Renal cortex interstitium (tissue), 11 donors: Measurements from ENCODE around the gene ZNF776. TPM values are rescaled to one million over a fixed set of nuclear protein-coding genes. Genes with fewer than 3 reads are reported as not detected.
"Not testable (repeated sequence)": the region's sequence is repeated elsewhere in the genome, so short reads cannot be mapped to it uniquely, and the experiment has no call there.

ENCODE experiments used
- DNase-seq, 11 donors: peaks; one replicate each; pipeline ENCODE4 v3.0.0-alpha.2; 2013; ENCODE audit warnings: low read depth in 9 of 11, low spot score in 4 of 11; ENCODE audit errors: extremely low read depth in 1 of 11
- polyA plus RNA-seq, 3 donors: library from polyadenylated mRNA; unstranded; fragments of 120-200 nt; gene quantifications; one replicate each; pipeline ENCODE4 v1.2.1, GENCODE V29; 2013; ENCODE audit not compliant: insufficient read length in 3 of 3

Gene ZNF776
- polyA plus RNA-seq, 3 donors: 34.6 to 45.6 (median 37.8) TPM

DNA sequence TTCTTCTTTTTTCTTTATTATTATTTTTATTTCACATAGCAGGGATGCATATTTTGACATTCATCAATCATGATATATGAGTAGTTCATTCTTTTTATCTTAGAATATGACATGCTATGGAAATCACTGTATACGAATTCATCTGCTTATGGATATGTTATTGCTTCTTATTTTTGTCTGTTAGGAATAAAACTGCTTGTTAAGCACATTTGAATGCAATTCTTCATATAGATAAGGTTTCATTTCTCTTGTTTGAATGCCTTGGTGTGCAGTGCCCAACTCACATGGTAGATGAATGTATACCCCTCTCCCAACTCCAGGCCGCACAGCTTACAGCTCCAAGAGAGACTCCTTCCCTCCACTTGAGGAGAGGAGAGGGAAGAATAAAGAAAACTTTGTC is 11.3 kb downstream of the ZNF776 start:
- DNase-seq: no peak

DNA sequence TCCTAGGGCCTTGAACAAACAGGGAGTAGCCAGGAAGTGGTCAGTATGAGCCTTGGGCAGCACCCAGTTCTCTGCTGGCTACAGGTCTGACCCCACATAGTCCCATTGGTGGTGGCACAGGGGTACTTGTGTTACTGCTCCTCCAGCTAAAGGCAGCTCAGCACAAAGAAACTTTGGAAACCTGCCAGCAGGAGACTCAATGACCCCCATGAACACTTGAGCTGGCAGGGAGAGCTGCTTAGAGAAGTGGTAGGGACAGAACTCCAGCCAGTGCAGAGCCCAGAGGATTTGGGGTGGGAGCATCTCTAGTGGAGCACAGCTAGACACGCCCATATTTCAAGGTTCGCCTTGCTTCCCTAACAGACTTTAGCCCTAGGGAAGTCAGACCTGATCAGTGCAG is 12.5 kb downstream of the ZNF776 start:
- DNase-seq: no peak

DNA sequence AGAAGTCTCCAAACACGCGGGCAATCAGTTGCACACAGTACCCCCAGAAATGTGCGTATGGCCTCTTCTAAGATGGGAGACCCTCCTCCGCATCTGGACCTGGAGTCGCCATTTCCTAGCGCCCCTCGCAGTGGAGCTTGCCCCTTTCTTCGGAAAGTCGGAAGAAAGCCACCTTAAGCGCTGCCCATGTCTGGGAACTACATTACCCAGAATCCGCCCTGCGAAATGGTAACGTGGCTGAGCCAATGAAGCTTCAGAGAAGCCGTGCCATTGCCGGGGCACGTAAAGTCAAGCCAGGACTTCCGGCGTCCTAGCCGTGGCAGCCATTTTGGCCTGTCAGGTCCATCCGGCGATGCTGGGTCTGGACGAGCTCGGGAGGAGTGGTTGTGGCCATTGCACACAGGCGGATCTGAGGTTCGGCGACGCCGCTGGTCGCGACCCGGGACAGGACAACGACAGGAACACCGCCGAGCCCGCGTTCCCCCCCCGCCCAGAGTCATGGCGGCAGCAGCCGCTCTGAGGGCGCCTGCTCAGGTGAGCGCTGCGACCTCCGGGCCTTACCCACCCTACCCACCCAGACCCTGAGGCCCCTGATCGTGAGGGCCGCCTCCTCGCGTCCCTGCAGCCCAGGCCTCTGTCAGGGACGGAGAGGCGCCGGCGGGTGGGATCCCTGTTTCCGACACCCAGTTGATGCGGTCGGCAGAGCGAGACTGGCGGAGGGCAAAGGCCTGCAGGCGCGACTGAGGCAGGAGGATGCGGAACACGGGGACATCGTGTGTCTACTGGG is 22.9 kb downstream of the ZNF776 start, which contains the start of gene ZNF586:
TSS of gene ZNF586 (plus strand) at position 332 of the 787 bp plus-strand sequence. CDS start at position 499, 167 bp downstream.
- DNase-seq: peak; percentile 70 to 93 (median 86)

DNA sequence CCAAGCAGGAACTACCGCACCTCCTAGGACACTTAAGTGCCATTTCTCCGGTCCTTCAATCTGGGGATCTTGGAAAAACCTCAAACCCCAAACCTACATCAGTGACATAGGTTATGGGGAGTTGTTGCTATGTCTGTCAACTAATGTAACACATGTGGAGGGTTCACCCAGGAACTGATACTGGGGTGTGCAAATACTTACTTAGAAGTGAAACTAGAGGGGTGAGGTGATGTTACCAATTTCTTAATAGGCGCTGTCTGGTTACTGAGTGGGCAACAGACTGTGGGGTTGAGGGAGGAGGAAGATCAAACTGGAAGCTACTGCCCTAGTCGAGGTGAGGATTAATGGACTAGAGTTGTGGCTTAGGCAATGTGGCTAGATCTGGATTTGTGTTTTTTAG is 24.8 kb downstream of the ZNF776 start:
- no peak for DNase-seq

DNA sequence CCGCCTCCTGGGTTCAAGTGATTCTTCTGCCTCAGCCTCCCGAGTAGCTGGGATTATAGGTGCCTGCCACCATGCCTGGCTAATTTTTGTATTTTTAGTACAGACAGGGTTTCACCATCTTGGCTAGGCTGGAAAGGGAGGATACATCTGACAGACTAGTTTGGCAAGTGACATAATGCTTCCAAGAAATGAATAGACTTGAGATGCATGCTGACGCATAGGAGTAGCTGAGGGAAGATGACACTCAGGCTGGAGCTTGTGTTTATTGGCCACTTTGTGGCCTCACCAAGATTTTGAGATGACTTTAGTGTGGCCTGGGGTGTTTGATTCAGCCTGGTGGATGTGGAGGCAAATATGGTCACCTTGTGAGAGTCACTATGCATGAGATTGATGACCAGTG is 26.9 kb downstream of the ZNF776 start:
- no peak for DNase-seq

DNA sequence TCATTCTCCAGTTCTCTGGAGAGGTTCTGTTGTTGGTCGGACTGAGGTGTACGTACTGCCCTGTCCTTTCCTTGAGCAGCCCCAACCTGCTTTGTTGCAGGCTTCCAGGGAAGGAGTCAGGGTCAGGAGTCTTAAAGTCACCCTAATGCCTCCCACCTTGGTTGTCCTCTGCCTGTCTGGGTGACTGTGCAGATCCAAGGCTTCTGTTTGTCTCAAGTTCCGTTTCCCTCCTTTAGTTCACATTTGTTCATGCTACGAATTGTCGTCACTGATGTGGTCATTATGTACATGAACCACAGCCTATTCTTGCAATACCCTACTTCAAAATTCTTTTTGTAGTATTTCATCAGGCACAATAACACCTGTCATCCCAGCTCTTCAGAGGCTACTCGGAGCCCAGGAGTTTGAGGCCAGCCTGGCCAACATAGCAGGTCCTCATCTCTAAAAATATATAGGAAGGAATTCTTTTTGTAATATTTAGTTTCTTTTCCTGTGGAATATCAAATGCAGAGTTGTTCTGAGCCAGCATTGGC is 30.2 kb downstream of the ZNF776 start:
- DNase-seq: no peak

DNA sequence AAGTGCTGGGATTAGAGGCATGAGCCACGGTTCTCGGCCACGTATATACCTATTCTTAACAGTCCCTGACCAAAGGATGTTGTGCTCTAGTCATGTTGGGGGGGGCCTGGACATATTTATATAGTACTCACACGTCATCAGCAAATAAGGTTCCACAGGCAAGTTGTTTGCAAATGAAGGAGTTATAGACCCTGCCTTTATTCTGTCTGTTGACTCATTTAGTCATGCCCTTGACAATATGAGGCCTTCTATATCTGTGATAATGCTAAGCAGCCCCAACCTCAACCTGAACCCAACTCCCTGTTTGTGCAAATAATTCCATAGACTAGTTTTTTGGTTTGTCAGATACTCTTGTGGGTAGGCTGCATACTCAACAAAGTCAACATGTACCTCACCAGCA is 31.7 kb downstream of the ZNF776 start:
- DNase-seq: no peak

DNA sequence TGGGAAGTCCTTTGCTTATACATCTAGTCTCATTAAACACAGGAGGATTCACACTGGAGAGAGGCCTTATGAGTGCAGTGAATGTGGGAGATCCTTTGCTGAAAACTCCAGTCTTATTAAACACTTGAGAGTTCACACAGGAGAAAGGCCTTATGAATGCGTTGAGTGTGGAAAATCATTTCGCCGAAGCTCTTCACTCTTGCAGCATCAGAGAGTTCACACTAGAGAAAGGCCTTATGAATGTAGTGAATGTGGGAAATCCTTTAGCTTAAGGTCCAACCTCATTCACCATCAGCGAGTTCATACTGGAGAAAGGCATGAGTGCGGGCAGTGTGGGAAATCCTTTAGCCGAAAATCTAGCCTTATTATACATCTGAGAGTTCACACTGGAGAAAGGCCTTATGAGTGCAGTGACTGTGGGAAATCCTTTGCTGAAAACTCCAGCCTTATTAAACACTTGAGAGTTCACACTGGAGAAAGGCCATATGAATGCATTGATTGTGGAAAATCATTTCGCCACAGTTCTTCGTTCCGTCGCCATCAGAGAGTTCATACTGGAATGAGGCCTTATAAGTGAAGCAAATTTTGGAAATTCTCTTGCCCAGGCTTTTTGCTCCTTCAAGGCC is 32.7 kb downstream of the ZNF776 start:
- no peak for DNase-seq

DNA sequence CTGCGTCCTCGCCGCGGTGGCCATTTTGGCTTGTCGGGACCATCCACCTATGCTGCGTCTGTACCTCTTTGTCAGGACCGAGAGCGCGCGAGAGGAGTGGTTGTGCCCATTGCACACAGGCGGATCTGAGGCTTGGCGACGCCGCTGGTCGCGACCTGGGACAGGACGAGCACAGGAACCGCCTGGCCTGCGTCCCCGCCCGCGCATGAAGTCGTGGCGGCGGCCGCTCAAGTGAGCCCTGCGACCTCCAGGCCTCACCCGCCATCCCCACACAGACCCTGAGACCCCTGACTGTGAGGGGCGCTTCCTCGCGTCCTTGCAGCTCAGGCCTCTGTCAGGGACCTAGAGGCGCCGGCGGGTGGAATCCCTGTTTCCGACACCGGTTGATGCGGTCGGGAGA is 39.7 kb downstream of the ZNF776 start:
- no peak for DNase-seq

DNA sequence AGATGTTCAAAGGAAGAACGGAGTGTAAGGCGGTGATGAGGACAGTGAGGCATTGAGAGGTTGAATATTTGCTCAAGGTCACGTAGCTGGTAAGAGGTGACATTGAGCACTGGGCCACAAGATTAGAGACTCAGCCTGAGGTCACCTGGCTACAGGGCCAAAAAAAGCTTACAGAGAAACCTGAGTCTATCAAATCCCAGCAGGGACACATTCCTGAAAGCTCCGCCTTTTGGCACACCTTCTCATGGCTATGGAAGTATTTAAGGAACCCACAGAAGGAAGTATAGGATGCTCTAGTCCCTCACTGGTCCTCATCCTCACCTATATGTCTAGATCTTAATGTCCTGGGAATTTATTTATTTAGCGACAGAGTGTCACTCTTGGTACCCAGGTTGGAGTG is 40.3 kb downstream of the ZNF776 start:
- no peak for DNase-seq

DNA sequence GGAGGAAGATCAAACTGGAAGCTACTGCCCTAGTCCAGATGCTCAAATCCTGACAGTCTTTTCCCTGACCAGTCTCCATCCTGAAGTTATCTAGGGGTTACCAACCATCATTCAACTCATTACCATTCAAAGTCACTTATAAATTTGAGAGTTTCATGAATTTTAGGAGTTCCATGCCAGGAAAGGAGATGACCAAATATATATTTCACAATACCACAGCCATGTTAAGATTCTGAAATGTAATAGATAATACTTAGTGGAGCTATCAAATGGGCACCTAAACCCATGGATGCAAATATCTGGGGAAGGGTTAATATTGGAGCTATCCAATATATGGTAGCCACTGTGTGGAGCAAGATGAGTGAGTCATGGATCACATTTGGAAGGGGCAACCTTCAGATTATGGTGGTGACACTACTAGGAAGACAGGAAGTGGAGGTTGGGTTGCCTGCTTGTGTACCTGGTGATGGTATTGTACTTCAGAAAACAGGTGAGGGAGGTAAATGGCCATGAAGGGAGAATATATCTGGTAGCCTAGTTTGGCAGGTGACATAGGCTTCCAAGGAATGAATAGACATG is 41.6 kb downstream of the ZNF776 start:
- DNase-seq: no peak

DNA sequence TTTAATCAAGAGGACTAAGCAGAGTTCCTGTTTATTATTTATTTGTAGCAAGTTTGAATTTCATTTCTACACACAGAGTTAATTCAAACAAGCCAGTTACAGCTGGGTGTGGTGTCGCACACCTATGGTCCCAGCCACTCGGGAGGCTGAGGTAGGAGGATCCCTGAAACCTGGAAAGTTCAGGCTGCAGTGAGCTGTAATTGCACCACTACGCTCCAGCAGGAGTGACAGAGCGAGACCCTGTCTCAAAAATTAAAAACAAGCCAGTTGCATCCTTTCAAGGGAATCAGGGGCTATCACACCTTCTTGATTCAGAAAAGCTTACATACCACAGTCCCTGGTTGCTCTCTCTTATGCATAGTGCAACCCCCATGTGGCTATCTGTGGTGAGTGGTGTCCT is 42.7 kb downstream of the ZNF776 start:
- no peak for DNase-seq

DNA sequence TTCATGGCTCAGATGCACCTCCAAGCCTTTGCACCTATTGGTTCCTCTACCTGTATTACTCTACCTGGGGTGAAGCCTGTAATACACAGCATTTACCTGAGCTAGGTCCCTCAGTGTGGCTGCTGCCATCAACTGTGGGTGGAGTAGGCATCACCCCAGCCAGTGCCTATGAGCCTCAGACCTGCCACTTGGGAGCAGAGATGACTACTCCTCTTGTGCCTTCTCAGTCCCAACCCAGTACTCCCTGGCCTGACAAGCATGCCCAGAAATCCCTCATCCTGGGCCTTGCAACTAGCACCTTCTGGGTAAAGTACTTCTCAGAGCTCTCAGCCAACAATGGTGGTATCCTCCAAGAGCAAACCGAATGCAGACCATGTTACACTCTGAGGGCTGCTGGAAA is 50.0 kb downstream of the ZNF776 start:
- not testable (repeated sequence) for DNase-seq

DNA sequence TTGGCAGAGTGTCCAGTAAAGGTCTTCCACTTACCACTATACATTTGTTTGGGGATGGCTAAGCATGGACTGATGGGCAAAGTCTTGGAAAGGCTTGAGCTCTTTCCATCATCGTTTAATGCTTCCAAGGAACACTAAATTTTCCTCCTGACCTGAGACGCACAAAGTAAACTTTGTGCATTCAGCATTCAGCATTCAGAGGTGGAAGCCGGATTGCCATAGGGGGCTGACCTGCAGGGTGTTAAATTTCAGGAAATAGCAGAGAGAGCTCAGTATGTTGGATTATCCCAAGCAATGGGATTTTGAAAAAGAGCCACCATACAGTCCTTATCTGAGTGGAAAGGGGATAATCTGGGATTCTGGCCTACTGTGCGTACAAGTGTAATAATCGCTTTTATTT is 54.1 kb downstream of the ZNF776 start:
- DNase-seq: no peak

DNA sequence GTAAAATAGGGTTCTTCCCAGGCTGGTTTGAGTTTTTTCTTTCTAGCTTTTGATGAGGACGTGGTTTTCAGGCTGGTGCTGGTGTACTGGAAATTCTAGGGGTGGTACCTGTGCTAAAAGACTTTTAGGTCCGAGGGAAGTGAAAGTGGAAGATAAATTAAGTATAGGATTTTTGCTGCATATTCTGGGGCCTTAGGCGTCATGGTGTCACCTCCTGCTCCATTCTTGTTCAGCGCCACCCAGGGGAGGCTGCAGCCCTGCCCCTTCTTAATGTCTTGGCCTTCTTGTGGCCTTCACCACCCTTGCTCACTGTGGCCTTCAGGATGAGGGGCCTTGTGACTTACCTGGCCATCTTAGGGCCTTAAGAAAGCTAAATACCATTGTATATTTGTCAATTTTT is 55.7 kb downstream of the ZNF776 start:
- DNase-seq: no peak

DNA sequence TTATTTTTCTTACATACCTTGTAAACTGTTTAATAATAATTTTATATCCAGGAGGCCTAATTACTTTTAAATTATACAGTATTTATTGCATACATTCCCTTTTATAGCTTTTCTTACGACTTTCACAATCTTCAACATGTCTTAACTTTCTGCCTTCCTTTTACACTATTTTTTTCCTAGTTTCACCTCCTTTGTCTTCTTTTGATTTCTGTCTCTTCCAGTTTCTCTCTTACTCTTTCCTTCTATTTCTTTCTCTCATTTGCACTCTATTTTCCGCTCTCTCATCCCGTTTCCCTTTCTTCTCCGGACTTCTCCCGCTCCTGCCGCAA is 56.6 kb downstream of the ZNF776 start:
- DNase-seq: no peak

DNA sequence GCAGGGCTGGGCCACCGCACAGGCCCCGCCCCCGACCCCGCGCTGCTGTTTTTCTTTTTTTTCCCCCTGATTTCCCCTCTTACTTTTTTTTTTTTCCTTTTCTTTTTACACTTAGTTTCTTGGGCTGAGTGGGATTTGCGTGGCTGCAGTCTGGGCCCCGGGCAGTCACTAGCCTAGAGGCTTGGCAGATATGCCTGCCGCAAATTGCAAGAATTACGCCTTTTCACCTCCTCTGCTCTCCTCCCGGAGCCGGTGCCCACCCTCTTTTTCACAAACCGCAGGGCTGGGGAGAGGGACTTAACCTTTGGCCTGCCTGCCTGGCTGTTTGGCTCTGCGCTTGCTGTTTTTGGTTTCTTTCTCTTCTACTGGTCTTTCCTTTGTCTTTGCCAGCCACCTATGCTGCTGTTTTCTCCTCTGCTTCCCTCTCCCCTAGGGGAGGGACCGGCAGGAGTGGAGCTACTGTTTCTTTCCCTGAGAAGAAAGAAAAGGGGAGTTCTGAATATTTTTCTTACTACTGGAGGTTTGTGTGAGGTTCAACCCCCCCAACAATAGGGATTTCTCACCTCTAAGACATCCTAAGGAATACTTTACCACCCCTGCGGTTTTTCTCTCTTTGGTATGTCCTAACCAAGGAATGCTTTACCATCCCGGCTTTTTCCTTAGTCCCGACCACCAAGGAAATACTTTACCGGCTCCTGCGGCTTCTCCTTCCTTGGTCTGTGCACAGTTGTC is 57.1 kb downstream of the ZNF776 start:
- peak in 4 of 11 donors; percentile 39 to 54 (median 49) for DNase-seq

DNA sequence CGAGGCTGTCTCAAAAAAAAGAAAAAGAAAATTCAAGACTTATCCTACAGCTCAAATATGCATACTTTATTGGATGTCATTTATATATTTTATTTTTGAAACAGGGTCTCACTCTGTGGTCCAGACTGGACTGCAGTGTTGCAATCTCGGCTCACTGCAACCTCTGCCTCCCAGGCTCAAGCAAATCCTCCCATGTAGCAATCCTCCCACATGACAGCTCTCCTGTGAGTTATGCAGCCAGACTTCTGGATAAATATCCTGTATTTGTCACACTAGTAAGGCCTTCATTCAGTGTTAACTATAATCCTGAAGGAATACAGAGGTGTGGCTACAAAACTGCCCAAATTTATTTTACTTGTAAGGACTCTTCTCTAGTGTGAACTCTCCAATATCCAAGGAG is 60.9 kb downstream of the ZNF776 start:
- DNase-seq: no peak
